ENCODE measurements around the gene POU2F1. TPM values are rescaled to one million over a fixed set of nuclear protein-coding genes. Genes with fewer than 3 reads are reported as not detected.

Gene POU2F1
- total RNA-seq, 2 experiments from 2014 or later = 18.7 to 52.3 TPM

DNA sequence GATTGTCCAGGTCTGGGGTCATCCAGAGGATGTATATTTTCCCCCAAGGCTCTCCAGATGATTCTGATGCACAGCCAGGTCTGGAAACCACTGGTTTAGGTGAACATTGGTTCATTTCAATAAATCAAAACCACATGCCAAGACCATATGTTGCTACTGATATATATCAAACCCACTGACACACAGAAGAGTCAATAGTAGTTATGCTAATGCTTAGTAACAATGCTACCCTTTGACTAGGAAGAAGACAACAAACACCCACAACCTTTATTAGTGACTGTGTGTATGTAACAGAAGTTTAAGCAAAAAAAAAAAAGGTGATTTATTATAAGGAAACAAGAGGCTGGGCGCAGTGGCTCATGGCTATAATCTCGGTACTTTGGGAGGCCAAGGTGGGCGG is 35.6 kb upstream of the POU2F1 start:
- BruUV-seq (replicated peaks) = no TSS peak
- Histone ChIP-seq H3K36me3 (ENCODE audit: insufficient read depth, low read length) (no peaks in the 10 kb centered on the region), H3K9me3 (ENCODE audit: low read length) (no peaks in the 10 kb centered on the region), H2AFZ (ENCODE audit: low read length) (no peak overlapping the region), H3K4me1 (ENCODE audit: insufficient read depth, low read length, poor library complexity, severe bottlenecking) (no peaks in the 10 kb centered on the region), H3K27ac (ENCODE audit: low read depth, low read length, poor library complexity, severe bottlenecking) (no peak overlapping the region), H3K4me2 (ENCODE audit: low read length) (no peak overlapping the region), H3K9me2 (ENCODE audit: insufficient read depth, low read length) (no peaks in the 10 kb centered on the region), H3K79me2 (ENCODE audit: insufficient read depth, low read depth, low read length) (no peaks in the 10 kb centered on the region), H4K20me1 (ENCODE audit: insufficient read depth, low read length) (no peaks in the 10 kb centered on the region), H3K4me3 (ENCODE audit: low read depth, low read length, poor library complexity, severe bottlenecking) (no peak overlapping the region)
- CTCF ChIA-PET (ENCODE audit: unreplicated experiment) = no interaction called here
- POLR2A ChIA-PET = no interaction called here
- no peak for DNase-seq (ENCODE audit: low spot score)
- intact Hi-C loops (cut with micrococcal nuclease; ENCODE audit: unreplicated experiment) = no loop called here
- no peak for TF ChIP-seq EZH2phosphoT487 (IDR thresholded peaks at IDR 0.05; ENCODE audit: borderline replicate concordance, low read depth, low read length)
- TF ChIP-seq, protein P1, sequence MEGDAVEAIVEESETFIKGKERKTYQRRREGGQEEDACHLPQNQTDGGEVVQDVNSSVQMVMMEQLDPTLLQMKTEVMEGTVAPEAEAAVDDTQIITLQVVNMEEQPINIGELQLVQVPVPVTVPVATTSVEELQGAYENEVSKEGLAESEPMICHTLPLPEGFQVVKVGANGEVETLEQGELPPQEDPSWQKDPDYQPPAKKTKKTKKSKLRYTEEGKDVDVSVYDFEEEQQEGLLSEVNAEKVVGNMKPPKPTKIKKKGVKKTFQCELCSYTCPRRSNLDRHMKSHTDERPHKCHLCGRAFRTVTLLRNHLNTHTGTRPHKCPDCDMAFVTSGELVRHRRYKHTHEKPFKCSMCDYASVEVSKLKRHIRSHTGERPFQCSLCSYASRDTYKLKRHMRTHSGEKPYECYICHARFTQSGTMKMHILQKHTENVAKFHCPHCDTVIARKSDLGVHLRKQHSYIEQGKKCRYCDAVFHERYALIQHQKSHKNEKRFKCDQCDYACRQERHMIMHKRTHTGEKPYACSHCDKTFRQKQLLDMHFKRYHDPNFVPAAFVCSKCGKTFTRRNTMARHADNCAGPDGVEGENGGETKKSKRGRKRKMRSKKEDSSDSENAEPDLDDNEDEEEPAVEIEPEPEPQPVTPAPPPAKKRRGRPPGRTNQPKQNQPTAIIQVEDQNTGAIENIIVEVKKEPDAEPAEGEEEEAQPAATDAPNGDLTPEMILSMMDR (conservative IDR thresholded peaks at IDR 0.05; ENCODE audit: low read length) = no peak

DNA sequence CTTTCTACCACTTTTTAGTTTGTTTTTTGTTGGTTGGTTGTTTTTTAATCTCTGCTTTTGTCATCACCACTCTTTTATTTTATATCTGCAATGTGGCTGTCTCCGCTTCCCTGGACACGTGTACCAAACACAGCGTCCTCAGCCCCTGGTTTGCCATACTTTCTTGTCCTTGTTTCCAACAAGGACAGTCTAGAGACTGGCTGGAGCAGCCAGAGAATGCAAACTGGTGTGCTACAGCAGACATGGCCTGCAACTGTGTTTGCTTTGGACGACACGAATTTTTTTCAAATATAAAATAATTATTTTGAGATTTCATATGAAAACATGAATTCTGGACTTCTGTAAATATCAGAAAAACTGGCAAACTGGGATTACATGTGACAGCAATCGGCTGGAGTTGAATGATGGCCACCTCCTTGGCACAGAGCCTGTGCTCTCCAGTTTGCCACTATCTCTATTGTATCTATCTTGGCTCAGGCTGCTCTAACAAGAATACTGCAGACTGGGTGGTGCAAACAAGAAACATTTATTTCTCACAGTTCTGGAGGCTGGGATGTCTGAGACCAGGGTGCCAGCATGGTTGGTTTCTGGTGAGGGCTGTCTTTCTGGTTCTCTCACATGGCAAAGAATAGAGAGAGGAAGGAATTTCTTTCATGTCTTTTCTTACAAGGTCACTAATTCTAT is 34.6 kb upstream of the POU2F1 start:
- no peak overlapping the region for H3K4me3 ChIP-seq (ENCODE audit: low read depth, low read length, poor library complexity, severe bottlenecking)
- no peaks in the 10 kb centered on the region for H3K36me3 ChIP-seq (ENCODE audit: insufficient read depth, low read length)
- H3K9me2 ChIP-seq (ENCODE audit: insufficient read depth, low read length) = no peaks in the 10 kb centered on the region
- no peaks in the 10 kb centered on the region for H4K20me1 ChIP-seq (ENCODE audit: insufficient read depth, low read length)
- ChIA-PET CTCF (ENCODE audit: unreplicated experiment) (no interaction called here), POLR2A (no interaction called here)
- no peak overlapping the region for H3K27ac ChIP-seq (ENCODE audit: low read depth, low read length, poor library complexity, severe bottlenecking)
- H2AFZ ChIP-seq (ENCODE audit: low read length) = no peak overlapping the region
- intact Hi-C loops (cut with micrococcal nuclease; ENCODE audit: unreplicated experiment) = no loop called here
- BruUV-seq (replicated peaks) = no TSS peak
- H3K79me2 ChIP-seq (ENCODE audit: insufficient read depth, low read depth, low read length) = no peaks in the 10 kb centered on the region
- DNase-seq (ENCODE audit: low spot score) = no peak
- no peak overlapping the region for H3K4me2 ChIP-seq (ENCODE audit: low read length)
- no peaks in the 10 kb centered on the region for H3K4me1 ChIP-seq (ENCODE audit: insufficient read depth, low read length, poor library complexity, severe bottlenecking)
- TF ChIP-seq, protein P1 (conservative IDR thresholded peaks at IDR 0.05; ENCODE audit: low read length) = no peak
- no peak for TF ChIP-seq EZH2phosphoT487 (IDR thresholded peaks at IDR 0.05; ENCODE audit: borderline replicate concordance, low read depth, low read length)
- H3K9me3 ChIP-seq (ENCODE audit: low read length) = no peaks in the 10 kb centered on the region

DNA sequence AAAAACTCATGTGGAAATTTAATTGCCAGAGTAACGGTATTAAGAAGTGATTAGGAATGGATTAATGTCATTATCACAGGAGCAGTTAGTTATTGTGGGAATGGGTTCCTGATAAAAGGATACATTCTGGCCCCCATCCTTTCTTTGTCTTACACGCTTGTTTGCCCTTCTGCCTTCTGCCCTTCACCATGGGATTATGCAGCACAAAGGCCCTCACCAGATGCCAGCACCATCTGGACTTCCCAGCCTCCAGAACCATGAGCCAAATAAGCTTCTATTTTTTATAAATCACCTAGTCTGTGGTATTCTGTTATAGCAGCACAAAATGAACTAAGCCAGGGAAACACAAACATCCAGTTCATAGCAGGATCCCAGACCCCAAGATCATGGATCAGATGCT is 33.9 kb upstream of the POU2F1 start:
- POLR2A ChIA-PET = no interaction called here
- intact Hi-C loops (cut with micrococcal nuclease; ENCODE audit: unreplicated experiment) = no loop called here
- Histone ChIP-seq H3K4me1 (ENCODE audit: insufficient read depth, low read length, poor library complexity, severe bottlenecking) (no peaks in the 10 kb centered on the region), H3K4me3 (ENCODE audit: low read depth, low read length, poor library complexity, severe bottlenecking) (no peak overlapping the region), H3K9me2 (ENCODE audit: insufficient read depth, low read length) (no peaks in the 10 kb centered on the region), H3K9me3 (ENCODE audit: low read length) (no peaks in the 10 kb centered on the region), H3K36me3 (ENCODE audit: insufficient read depth, low read length) (no peaks in the 10 kb centered on the region), H2AFZ (ENCODE audit: low read length) (no peak overlapping the region), H3K27ac (ENCODE audit: low read depth, low read length, poor library complexity, severe bottlenecking) (no peak overlapping the region), H4K20me1 (ENCODE audit: insufficient read depth, low read length) (no peaks in the 10 kb centered on the region), H3K79me2 (ENCODE audit: insufficient read depth, low read depth, low read length) (no peaks in the 10 kb centered on the region), H3K4me2 (ENCODE audit: low read length) (no peak overlapping the region)
- CTCF ChIA-PET (ENCODE audit: unreplicated experiment) = no interaction called here
- TF ChIP-seq, protein P1 (conservative IDR thresholded peaks at IDR 0.05; ENCODE audit: low read length) = no peak
- TF ChIP-seq EZH2phosphoT487 (IDR thresholded peaks at IDR 0.05; ENCODE audit: borderline replicate concordance, low read depth, low read length) = no peak
- no peak for DNase-seq (ENCODE audit: low spot score)
- BruUV-seq (replicated peaks) = no TSS peak
